Ramos (cell line): ENCODE results near the gene E2F3.

Source experiments
- in situ Hi-C: fragments of 300-500 bp; cut with MboI; formaldehyde crosslinking; loops from one replicate; pipeline ENCODE4 v1.14.3; 2022; ENCODE audit warnings: low sequenced_read_pairs; ENCODE audit not compliant: unreplicated experiment

Gene E2F3

DNA sequence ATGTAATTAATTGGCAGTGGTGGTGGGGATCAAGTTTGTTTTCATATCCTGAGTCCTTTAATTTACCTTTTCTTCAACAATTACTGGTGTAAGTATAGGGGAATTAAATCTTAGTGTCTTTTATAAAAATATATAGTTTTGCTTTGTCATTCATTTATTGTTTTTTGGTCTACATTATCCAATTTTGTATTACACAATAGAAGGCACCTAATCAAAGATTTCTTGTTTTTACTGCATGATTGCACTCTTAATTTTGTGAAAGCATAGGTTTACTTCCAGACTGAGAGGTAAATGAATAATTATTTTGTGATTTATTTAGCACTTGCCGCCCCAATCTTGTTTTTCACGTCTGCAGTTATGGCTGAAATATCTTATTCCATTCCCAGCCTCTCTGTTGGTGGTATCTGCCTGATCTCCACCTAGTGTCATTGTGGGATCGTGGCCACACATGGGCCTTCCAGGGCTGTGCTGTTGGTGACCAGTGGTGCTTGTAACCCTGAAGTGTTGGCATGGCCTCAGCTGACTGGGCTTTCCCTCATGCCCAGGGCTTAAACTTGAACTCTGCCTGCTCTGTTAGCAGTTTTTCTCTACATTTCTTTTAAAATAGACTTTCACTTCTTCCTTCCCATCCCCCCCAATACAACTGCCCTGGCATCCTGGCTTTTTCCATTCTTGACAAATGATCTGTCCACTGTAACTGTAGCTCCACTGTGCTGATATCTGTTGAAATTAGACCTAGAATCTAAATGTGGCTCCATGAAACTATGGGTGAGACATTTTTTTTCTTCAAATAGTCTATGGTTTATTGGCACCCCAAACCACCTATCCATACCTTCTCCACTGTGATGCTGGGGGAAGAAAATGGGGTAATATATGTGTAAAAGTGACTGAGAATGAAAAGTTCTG is 24.8 kb downstream of the E2F3 start:
- in situ Hi-C loops = no loop called here

DNA sequence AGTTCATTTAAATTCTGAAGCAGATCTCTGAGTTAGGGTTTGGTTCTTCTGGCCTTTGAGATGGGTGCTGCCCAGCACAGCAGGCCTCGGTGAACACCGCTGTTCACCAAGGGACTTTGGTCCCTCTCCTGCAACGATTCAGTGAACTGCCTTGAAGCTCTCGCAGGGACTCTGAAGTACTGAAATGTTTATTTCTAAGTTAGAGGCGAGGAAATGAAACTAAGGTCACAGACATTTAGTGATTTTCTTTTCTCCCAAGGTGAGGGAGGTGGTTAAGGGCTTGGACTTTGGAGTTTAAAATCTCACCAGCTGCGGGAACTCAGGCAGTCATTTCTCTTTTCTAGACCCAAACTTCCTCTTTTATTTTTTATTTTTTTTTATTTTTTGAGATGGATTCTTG is 26.2 kb downstream of the E2F3 start:
- in situ Hi-C loops = no loop called here

DNA sequence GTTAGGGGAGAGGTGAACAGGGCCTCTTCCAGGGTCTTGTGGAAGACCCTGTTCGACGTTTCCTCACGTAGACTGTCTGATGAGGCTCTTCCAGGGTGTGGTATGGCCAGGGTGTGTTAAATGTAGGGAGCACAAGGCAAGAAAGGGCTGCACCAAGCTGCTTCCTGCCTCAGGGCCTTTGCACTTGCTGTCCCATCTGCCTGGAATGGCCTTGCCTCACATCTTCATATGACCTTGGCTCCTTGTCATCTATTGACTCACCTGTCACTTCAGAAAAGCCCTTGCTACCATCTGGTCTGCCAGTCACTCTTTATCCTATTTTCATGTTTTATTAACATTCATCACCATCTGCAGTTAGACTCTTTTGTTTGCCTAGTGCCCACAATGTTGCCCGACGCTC is 31.0 kb downstream of the E2F3 start:
- in situ Hi-C loops = no loop called here

DNA sequence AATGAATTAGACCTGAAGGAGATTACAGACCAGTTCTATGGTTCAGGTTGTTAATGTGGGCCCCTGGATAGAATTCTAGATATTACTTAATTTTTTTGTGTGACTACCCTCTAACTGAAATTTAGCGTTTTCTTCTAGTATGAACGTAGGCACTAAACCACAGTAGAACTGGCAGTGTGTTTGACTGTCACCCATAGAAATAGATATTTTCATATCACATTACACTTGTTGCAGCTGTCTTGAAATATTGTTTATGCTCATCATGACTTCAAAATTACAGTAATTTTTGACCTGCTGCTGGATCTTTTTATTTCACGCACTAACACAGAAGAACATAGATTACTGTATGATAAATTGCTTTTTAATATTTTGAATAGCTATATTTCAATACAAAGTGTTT is 31.6 kb downstream of the E2F3 start:
- in situ Hi-C loops = no loop called here

DNA sequence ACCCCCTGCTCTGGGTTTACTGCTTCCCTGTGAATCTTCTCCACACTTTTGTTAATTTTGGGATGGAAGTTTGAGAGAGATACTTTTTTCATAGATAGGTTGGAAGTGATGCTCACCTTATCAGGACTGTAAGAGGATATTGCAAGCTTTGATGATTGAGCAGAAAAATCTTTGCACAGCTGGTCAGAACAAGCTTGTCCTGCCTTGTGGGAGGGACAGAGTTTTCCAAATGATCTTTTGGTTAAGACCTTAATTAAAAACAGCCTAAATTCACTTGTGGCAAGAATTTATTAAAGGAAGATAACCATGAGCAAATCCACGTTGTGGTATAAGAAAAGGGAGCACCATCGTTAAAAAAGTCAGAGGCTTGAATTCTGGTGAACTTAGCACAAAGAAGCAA is 32.2 kb downstream of the E2F3 start:
- in situ Hi-C loops = no loop called here

DNA sequence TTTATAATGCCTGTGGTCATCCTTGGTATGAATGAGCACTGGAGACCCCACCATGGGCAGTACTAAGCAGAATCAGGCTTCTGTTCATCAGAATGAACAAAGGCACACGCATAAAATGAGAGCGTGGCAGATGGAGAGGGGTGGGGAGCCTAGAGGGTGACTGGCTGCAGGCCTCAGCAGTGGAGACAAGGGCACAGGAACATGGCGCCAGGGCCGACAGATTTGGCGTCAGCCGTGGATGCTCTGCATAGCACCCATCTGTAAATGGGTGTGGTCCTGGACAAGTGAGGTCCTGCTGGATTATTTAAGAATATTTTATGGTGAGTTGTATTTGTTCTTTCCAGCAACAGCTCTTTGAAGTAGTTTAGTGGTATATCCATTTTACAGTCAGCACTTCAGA is 33.1 kb downstream of the E2F3 start:
- in situ Hi-C loops = no loop called here

DNA sequence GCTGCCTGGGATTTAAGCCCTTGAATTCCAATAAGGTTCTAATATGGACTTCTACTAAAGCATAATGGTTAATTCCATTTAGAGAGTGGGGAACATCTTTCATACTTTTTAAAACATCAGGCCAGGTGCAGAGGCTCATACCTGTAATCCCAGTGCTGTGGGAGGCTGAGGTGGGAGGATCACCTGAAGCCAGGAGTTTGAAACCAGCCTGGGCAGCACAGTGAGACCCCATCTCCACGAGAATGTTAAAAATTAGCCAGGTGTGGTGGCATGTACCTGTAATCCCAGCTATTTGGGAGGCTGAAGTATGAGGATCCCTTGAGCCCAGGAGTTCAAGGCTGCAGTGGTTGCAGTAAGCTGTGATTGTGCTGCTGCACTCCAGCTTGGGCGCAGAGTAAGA is 35.0 kb downstream of the E2F3 start:
- in situ Hi-C loops = no loop called here

DNA sequence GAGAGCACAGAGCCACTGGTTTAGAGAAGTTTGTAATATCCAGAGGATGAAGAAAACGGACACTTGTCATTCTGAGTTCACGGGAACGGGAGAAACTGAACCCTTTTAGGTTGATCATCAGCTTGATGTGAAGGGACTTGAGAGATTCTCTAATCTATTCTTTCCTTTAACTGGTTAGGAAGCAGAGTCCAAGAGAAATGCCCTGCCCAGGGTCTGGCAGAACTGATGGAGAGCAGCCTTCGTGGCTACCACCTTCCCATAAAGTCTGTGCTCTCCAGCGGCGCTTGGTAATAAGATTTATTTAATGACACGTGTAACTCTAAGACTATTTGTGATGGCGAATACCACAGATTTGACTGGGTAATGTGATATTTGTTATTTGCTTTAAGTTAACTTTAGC is 36.0 kb downstream of the E2F3 start:
- in situ Hi-C loops = no loop called here

DNA sequence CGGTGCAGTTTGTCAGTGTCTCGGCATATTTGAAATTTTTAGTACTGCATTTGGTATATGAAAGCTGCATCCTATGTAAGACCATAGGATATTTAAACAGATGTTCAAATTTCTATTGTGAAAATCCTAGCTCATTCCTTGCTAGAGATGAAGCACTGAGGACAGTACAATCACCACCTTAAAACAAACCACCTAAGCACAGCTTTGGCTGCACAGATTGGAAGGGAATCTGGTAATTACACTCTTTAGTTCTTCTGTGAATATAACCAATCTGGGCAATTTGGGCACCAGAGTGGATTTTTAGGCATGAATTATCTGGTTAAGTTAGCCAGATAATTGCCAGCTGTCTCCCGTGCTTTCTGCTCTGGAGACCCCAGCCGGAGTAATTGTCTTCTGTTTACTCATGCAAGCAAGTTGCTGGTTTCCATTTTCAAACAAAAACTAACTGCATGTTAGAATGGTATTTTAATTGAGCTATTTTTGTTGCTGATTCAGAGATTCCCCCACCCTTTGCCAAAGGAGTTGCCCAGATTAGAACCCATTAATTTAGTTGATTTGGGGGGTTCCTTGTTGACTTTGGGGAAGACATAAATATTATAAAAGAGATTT is 36.9 kb downstream of the E2F3 start:
- in situ Hi-C loops = no loop called here

DNA sequence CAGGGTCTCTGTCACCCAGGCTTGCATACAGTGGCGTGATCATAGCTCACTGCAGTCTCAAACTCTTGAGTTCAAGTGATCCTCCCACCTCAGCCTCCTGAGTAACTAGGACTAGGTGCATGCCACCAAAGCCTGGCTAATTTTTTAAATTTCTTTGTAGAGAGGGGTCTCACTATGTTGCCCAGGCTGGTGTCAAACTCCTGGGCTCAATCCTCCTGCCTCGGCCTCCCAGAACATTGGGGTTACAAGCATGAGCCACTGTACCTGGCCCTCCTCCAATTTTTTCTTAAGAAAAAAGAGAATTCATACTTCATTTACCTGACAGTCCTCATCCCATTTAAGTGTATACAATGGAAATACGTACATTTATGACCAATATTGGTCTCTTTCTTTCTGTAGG is 37.9 kb downstream of the E2F3 start:
- in situ Hi-C loops = no loop called here

DNA sequence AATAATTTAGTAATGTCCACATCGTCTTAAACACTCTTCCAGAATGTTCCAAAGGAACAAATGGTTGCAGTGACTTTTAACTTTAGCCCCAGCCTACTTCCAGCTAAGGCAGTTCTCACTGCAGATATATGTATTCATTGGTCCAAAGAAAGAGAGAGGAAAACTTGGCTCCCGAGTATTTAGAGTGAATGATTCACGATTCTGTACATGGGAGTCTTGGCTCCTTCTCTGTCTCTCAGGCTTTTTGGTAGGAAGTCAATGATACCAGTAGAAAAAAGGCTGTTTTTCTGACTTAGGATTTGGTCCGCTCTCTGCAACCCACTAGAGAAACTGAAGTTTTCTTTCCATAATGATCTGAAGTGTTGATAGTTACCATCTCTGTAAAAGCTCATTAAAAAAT is 38.6 kb downstream of the E2F3 start:
- in situ Hi-C loops = no loop called here

DNA sequence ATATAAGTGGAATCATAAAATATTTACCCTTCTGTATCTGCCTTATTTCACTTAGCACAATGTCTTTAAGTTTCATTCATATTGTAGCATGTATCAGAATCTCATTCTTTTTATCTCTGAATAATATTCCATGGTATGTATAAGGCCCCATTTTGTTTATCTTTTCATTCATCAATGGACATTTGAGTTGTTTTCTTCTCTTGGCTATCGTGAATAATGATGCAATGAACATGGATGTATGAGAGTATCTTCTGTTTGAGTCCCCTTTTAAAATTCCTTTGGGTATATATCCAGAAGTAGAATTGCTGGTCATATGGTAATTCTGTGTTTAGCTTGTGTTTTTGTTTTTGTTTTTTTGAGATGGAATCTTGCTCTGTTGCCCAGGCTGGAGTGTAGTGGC is 39.6 kb downstream of the E2F3 start:
- in situ Hi-C loops = no loop called here

DNA sequence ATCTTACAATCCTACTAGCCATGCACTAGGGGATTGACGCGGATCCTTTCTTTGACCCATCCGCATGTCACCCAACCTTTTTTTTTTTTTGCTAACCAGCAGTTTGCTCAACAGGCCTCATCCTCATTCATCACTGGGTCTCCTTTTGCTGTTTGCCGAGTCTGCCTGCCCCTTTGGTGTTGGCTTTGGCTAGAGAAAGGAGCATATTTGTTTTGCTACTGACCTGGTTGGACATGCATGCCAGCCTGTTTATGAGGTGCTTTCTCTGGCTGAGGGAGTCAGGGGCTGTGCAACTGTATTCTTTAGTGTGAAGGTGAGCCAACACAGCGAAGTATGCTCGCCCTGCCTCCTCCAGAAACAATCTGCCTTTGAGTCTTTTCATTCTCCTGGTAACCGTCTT is 40.2 kb downstream of the E2F3 start:
- in situ Hi-C loops = no loop called here

DNA sequence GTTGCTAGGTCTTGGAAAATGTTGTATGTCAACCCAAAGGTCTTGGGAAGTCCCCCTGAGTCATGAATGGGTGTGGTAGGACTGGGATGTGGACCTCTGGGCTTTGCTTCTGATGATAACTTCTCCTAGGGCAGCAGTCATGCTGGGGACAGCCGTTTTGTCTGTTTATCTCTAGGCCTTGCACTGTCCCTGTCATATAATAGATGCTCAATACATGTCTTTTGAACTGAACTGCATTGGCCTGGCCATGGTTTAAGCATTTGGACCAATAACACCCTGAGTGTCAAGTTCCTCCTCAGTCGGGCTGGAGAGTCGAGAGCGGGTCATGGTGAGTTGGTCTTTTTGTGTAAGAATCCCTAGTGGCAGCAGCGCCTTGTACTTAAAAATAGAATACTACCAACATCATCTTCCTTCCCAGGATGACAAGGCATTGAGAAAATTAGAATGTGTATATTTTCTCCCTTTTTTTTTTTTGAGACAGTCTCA is 43.1 kb downstream of the E2F3 start:
- in situ Hi-C loops = no loop called here

DNA sequence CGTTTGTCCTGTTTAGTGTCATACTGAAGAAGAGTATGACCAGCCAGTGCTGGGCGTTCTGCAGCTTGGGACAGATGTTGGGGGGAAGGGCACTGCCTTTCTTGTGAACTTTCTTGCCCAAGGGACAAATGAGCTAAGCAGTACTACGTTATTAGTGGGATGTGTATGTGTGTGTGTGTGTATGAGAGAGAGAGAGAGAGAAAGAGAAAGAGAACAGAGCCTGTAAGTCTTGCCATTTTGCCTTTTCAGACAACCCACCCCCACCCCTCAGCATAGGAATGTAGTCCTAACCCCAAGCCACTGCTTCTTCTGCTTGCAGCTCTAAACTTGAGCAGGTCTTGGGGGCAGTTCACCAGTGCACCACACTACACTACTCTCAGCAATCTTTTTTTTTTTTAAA is 45.5 kb downstream of the E2F3 start:
- in situ Hi-C loops = no loop called here

DNA sequence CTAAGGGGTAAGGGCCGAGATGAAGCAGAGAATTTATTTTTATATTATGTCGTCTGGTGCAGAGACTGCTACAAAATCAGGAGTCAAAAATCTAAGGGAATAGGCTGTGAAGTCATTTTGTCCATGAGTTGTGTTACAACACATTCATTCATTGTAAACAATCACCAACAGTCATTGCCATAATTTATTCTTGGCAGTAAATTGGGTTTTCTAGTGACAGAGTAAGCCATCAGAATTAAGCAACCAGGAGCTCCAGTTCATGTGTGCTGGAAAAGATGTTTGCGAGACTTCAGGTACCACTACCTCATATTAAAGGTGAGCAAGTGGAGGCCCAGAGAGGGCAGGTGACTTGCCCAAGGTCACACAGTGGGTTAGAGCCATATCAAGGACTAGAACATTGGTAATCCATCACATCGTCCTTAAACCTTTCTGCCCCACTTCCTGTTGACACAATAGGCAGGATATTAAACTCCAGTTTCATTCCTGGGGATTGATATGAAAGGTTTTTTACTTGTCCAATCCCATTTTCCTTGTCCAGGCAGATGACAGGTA is 46.0 kb downstream of the E2F3 start:
- in situ Hi-C loops = no loop called here

DNA sequence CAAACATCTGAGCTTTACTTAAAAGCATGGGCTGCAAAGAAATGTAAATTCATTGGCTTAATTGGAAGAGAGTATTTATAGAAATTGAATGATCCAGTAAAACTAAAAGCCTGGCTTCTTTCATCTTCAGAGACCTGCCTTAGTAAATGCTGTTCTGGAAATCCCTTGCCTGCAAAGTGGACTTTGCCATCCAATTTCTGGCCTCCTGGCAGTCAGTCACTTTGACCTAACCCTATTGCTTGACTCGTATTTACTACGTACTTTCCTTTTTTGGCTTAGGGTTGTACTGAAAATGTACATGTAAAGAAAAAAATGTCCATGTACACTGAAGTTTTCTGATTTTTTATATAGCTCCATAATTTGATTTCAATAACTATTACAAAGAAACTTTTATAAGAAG is 47.1 kb downstream of the E2F3 start:
- in situ Hi-C loops = no loop called here

DNA sequence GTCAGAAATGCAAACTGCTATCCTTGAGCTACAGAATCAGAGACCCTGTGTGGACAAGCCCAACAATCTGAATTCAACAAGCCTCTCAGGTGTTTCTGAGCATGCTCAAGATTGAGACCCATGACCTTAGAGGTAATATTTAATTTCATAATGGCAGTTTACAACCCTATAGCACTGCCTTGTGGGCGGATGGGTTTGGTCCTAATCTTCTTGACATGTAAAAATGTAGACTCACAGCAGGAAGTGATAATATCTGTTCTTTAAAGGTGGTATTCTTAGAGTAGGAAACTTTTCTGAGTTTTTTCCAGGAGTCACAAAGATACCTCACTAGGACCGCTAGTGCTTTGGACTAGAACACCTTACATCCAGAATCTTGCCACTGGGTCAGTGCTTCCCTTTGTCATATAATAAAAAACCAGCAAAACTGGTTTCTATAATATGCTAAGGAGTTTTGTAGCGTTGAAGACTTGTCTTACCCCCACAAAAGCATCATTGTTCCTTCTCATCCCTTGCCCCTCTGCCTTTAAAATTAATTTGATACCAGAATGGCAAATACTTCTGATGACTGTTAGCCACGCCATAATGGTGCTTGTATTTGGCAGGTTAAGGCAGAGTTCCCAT is 52.6 kb downstream of the E2F3 start:
- in situ Hi-C loops = no loop called here

DNA sequence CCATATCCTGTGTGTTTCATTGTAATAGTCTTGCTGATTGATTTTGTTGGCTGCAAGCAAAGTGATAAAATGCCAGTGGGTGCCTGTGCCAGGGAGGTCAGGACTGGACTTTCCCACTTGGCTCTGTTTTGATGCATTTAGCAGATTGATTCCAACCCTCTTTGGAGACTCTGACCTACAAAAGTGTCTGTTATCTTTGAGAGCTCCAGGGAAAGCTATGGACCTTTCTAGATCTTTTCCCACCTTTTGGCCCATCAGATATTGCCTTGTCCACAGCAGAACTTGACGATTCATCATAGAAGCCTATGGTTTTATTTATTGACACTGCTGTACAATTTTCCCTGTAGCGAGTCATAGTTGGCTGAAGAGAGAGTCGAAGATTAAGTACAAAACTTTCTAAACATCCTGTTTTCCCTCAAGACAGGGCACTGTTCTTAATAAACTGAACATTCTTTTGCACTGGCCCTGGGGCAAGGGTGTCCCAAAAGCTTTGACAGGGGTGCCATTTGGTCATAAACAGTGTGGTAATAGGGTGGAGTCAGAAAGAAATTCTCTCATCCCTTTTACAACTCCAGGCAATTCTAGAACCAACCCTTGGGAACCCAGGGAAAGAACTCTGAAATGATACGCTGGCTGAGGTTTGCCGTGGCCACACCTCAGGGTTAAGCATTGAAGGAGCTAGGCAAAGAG is 53.7 kb downstream of the E2F3 start:
- in situ Hi-C loops = no loop called here

DNA sequence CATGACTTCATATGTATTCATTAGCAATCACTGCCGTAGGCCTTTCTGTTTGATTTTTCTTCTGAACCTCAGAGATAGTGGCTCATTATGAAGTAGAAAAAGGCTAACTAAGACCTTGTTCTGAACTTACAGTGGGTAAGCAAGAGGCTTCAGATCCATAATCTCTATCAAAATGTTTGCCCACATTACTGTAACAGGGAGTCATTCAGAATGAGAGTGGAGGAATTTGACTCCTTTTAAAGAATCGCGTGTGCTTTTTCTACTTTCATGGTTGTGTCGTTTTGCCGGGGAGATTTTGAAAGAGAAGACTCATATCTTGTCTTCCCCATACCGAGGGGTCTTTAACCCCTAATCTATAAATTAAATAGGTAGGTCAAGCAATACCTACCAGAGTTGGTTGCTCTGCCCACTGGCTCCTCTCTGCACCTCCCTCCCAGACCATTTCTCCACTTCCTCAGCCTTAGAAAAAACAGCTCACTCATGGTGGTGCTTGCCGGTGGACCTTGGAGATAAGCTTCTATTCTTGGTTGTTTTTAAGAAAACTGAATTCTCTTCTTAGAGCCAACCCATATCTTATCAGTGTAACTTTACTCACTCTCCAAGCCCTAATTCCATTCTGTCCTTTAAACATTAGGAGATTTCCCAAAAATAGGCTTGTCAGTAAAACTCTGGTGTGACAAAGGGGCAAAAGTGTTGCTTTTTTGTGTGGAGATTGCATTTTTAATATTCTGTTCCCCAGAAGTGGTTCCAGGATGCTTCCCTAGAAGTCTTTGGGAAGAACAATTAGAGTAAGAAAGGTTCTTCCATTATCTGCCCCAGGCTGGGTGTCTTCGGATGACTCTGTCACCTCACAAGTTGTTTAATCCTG is 56.6 kb downstream of the E2F3 start:
- in situ Hi-C loops = no loop called here
